A673 (cell line): ENCODE results near the gene PLPP7.

Experiments used
- CTCF ChIP-seq: fragments of 300-800, 200-600 bp; sonication (generic); conservative IDR thresholded peaks from 2 replicates; pipeline ENCODE4 v1.5.1; 2017; ENCODE audit warnings: low read depth, mild to moderate bottlenecking, antibody characterized with exemption, low read length, moderate library complexity, mixed read lengths
- EZH2 ChIP-seq: fragments of 200-600 bp; sonication (generic); IDR thresholded peaks from 2 replicates; pipeline ENCODE4 v1.6.1; 2017; ENCODE audit warnings: borderline replicate concordance, low read depth, mild to moderate bottlenecking, mixed read lengths, antibody characterized with exemption, low read length; ENCODE audit not compliant: poor library complexity, severe bottlenecking

GRCh38 chr9:131324736-131325679, 35.5 kb downstream of the PLPP7 start:
- TF ChIP-seq EZH2, result no peak
- no peak for TF ChIP-seq CTCF
